Osteoblast (primary cell): ENCODE results near the gene TENT4B. TPM values are rescaled to one million over a fixed set of nuclear protein-coding genes. Genes with fewer than 3 reads are reported as not detected.

Experiments used
- DNase-seq: peaks from one replicate; pipeline ENCODE4 v3.0.0; 2011; ENCODE audit warnings: low spot score, mixed read lengths; ENCODE audit not compliant: insufficient read length; ENCODE audit errors: missing footprints
- H2AFZ ChIP-seq: 2 replicates; pipeline ENCODE4 v1.6.0; 2011; ENCODE audit warnings: mild to moderate bottlenecking, low read length
- H3K27ac ChIP-seq: 2 replicates; pipeline ENCODE4 v1.5.1; 2011; ENCODE audit warnings: mild to moderate bottlenecking, low read depth, low read length, moderate library complexity
- H3K27me3 ChIP-seq: 2 replicates; pipeline ENCODE4 v1.6.0; 2012; ENCODE audit warnings: mild to moderate bottlenecking, control low read depth, inconsistent platforms, low read length, moderate library complexity; ENCODE audit not compliant: insufficient read depth
- H3K36me3 ChIP-seq: 2 replicates; pipeline ENCODE4 v1.5.1; 2011; ENCODE audit warnings: mild to moderate bottlenecking, low read length, control low read depth, moderate library complexity; ENCODE audit not compliant: insufficient read depth
- H3K4me1 ChIP-seq: 2 replicates; pipeline ENCODE4 v1.5.1; 2011; ENCODE audit warnings: mild to moderate bottlenecking, low read length, control low read depth, moderate library complexity; ENCODE audit not compliant: insufficient read depth
- H3K4me2 ChIP-seq: 2 replicates; pipeline ENCODE4 v1.6.0; 2011; ENCODE audit warnings: mild to moderate bottlenecking, low read length; ENCODE audit not compliant: insufficient read depth
- H3K4me3 ChIP-seq: fragments of 200-600 bp; sonication (generic); 3 replicates; pipeline ENCODE4 v1.5.1; 2012; ENCODE audit warnings: mild to moderate bottlenecking, low read length, inconsistent platforms; ENCODE audit not compliant: insufficient read depth
- H3K79me2 ChIP-seq: 2 replicates; pipeline ENCODE4 v1.6.0; 2012; ENCODE audit warnings: mild to moderate bottlenecking, low read length, control low read depth, inconsistent platforms; ENCODE audit not compliant: insufficient read depth
- H3K9me3 ChIP-seq: 2 replicates; pipeline ENCODE4 v1.5.1; 2011; ENCODE audit warnings: low read depth, low read length, control low read depth
- H4K20me1 ChIP-seq: 2 replicates; pipeline ENCODE4 v1.6.0; 2012; ENCODE audit warnings: mild to moderate bottlenecking, low read length, control low read depth; ENCODE audit not compliant: insufficient read depth
- CTCF ChIP-seq: IDR thresholded peaks from 2 replicates; pipeline ENCODE4 v1.5.1; 2011; ENCODE audit warnings: mild to moderate bottlenecking, low read depth, low read length, moderate library complexity; ENCODE audit errors: extremely low read depth
- total RNA-seq: library from RNA; depleted of rRNA; stranded (reverse); fragments of >200 nt; gene quantifications from 2 replicates; pipeline ENCODE4 v1.2.3, GENCODE V29; 2012

Gene TENT4B
- total RNA-seq, 1 donor, result 10.1 TPM

- no peak overlapping the region for H3K4me3 ChIP-seq
- H3K27ac ChIP-seq, result no peak overlapping the region
These were observed 99.9 kb downstream of the TENT4B start for GRCh38 chr16:50252874-50253513.

GRCh38 chr16:50253514-50253910 is 100.4 kb downstream of the TENT4B start:
- H3K79me2 ChIP-seq, result peaks cover 25% of the 10 kb centered on the region
- H3K4me3 ChIP-seq, result no peak overlapping the region
- no peaks in the 10 kb centered on the region for H4K20me1 ChIP-seq
- no peak for DNase-seq
- TF ChIP-seq CTCF, result no peak
- H3K4me1 ChIP-seq, result peaks cover 22% of the 10 kb centered on the region
- H3K27me3 ChIP-seq, result no peaks in the 10 kb centered on the region
- H3K4me2 ChIP-seq, result no peak overlapping the region
- no peaks in the 10 kb centered on the region for H3K9me3 ChIP-seq
- H2AFZ ChIP-seq, result no peak overlapping the region
- no peak overlapping the region for H3K27ac ChIP-seq
- H3K36me3 ChIP-seq, result no peaks in the 10 kb centered on the region

More at GRCh38 chr16:50252874-50253513, 99.9 kb downstream of the TENT4B start:
- H3K27me3 ChIP-seq, result no peaks in the 10 kb centered on the region
- peaks cover 28% of the 10 kb centered on the region for H3K79me2 ChIP-seq
- no peak overlapping the region for H2AFZ ChIP-seq
- H3K36me3 ChIP-seq, result peaks cover 1% of the 10 kb centered on the region
- no peak overlapping the region for H3K4me2 ChIP-seq
- no peaks in the 10 kb centered on the region for H4K20me1 ChIP-seq
- TF ChIP-seq CTCF, result no peak
- no peak for DNase-seq
- H3K9me3 ChIP-seq, result no peaks in the 10 kb centered on the region
- peaks cover 22% of the 10 kb centered on the region for H3K4me1 ChIP-seq

GRCh38 chr16:50254072-50254471 is 101.0 kb downstream of the TENT4B start:
- TF ChIP-seq CTCF, result no peak
- H3K9me3 ChIP-seq, result no peaks in the 10 kb centered on the region
- no peaks in the 10 kb centered on the region for H4K20me1 ChIP-seq
- H3K4me2 ChIP-seq, result no peak overlapping the region
- no peaks in the 10 kb centered on the region for H3K27me3 ChIP-seq
- H3K27ac ChIP-seq, result no peak overlapping the region
- peaks cover 20% of the 10 kb centered on the region for H3K79me2 ChIP-seq
- no peak for DNase-seq
- no peaks in the 10 kb centered on the region for H3K36me3 ChIP-seq
- H2AFZ ChIP-seq, result no peak overlapping the region
- H3K4me1 ChIP-seq, result peaks cover 26% of the 10 kb centered on the region
- H3K4me3 ChIP-seq, result no peak overlapping the region

GRCh38 chr16:50255538-50255937 is 102.4 kb downstream of the TENT4B start:
- no peak for DNase-seq
- peaks cover 12% of the 10 kb centered on the region for H3K79me2 ChIP-seq
- no peaks in the 10 kb centered on the region for H3K9me3 ChIP-seq
- H3K27me3 ChIP-seq, result no peaks in the 10 kb centered on the region
- H4K20me1 ChIP-seq, result no peaks in the 10 kb centered on the region
- H3K4me3 ChIP-seq, result no peak overlapping the region
- peaks cover 35% of the 10 kb centered on the region for H3K4me1 ChIP-seq
- no peaks in the 10 kb centered on the region for H3K36me3 ChIP-seq
- no peak for TF ChIP-seq CTCF
- H2AFZ ChIP-seq, result no peak overlapping the region
- H3K27ac ChIP-seq, result no peak overlapping the region
- no peak overlapping the region for H3K4me2 ChIP-seq
